Measurements from ENCODE around the gene ZNF879. TPM values are rescaled to one million over a fixed set of nuclear protein-coding genes. Genes with fewer than 3 reads are reported as not detected.

ZNF879 gene
- total RNA-seq, 1 donor from 2014 or later = 10.4 TPM

DNA sequence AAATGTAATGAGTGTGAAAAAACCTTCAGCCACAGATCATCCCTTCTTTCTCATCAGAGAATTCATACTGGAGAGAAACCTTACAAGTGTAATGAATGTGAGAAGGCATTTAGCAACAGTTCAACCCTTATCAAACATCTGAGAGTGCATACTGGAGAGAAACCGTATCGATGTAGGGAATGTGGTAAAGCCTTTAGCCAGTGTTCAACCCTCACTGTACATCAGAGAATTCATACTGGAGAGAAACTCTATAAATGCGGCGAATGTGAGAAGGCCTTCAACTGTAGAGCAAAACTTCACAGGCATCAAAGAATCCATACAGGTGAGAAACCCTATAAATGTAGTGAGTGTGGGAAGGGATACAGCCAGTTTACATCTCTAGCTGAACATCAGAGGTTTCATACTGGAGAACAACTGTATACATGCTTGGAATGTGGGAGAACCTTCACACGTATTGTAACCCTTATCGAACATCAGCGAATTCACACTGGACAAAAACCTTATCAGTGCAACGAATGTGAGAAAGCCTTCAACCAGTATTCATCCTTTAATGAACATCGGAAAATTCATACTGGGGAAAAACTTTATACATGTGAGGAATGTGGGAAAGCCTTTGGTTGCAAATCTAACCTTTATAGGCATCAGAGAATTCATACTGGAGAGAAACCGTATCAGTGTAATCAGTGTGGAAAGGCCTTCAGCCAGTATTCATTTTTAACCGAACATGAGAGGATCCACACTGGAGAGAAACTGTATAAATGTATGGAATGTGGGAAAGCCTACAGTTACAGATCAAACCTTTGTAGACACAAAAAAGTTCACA is 55.8 kb downstream of the ZNF879 start:
- Histone ChIP-seq H3K79me2 (ENCODE audit: low read depth) (no peaks in the 10 kb centered on the region), H3K9me3 (ENCODE audit: low read depth) (peaks cover 68% of the 10 kb centered on the region)

DNA sequence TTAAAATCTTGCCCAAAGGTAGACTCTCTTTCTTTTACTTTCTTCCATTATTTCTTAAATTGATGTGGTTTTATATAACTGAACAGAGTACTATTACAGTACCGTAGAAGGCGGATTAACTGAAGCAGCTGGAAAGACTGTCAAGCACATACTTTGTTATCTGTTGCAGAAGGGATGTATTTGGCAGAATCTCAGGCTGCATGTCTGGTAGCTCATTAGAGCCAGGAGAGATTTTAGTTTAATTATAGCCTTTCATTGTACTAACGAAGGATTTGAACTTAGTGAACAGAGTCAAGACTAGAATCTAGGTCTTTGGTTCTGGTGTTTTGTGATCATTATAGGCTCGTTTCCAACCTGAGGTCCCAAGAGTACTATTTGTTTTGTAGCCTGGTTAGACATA is 57.1 kb downstream of the ZNF879 start:
- TF ChIP-seq EZH2phosphoT487 (IDR thresholded peaks at IDR 0.05) (no peak), EZH2 (IDR thresholded peaks at IDR 0.05) (no peak)
- TF ChIP-seq, protein P1, sequence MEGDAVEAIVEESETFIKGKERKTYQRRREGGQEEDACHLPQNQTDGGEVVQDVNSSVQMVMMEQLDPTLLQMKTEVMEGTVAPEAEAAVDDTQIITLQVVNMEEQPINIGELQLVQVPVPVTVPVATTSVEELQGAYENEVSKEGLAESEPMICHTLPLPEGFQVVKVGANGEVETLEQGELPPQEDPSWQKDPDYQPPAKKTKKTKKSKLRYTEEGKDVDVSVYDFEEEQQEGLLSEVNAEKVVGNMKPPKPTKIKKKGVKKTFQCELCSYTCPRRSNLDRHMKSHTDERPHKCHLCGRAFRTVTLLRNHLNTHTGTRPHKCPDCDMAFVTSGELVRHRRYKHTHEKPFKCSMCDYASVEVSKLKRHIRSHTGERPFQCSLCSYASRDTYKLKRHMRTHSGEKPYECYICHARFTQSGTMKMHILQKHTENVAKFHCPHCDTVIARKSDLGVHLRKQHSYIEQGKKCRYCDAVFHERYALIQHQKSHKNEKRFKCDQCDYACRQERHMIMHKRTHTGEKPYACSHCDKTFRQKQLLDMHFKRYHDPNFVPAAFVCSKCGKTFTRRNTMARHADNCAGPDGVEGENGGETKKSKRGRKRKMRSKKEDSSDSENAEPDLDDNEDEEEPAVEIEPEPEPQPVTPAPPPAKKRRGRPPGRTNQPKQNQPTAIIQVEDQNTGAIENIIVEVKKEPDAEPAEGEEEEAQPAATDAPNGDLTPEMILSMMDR (IDR thresholded peaks at IDR 0.05) = no peak
- H3K27ac ChIP-seq = no peak overlapping the region
- H4K20me1 ChIP-seq (ENCODE audit: low read depth) = no peaks in the 10 kb centered on the region
- no peaks in the 10 kb centered on the region for H3K27me3 ChIP-seq
- Mint-ChIP-seq H3K4me3 (no peak overlapping the region), H3K4me1 (no peaks in the 10 kb centered on the region), H3K27me3 (ENCODE audit: insufficient read depth, low read depth) (no peaks in the 10 kb centered on the region), H3K36me3 (peaks cover 71% of the 10 kb centered on the region), H3K27ac (no peak overlapping the region), H3K9me3 (peaks cover 81% of the 10 kb centered on the region)
- no peaks in the 10 kb centered on the region for H3F3A ChIP-seq (ENCODE audit: low read depth)
- no peaks in the 10 kb centered on the region for H3K79me2 ChIP-seq (ENCODE audit: low read depth)
- DNase-seq (ENCODE audit: low spot score) = no peak
- no peak overlapping the region for H3K4me2 ChIP-seq
- no peaks in the 10 kb centered on the region for H3K4me1 ChIP-seq
- H3K9ac ChIP-seq = no peak overlapping the region
- peaks cover 39% of the 10 kb centered on the region for H3K36me3 ChIP-seq
- H2AFZ ChIP-seq (replicated peaks) = no peak overlapping the region
- H3K4me3 ChIP-seq = no peak overlapping the region
- H3K9me3 ChIP-seq (ENCODE audit: low read depth) = peaks cover 67% of the 10 kb centered on the region

More for the DNA sequence above, 55.8 kb downstream of the ZNF879 start:
- Histone ChIP-seq H3K4me3 (no peak overlapping the region), H3K27me3 (no peaks in the 10 kb centered on the region), H3K4me1 (no peaks in the 10 kb centered on the region), H3K4me2 (no peak overlapping the region), H3K36me3 (peaks cover 38% of the 10 kb centered on the region), H3K9ac (no peak overlapping the region), H2AFZ (replicated peaks) (no peak overlapping the region), H4K20me1 (ENCODE audit: low read depth) (no peaks in the 10 kb centered on the region), H3K27ac (no peak overlapping the region), H3F3A (ENCODE audit: low read depth) (no peaks in the 10 kb centered on the region)
- H3K9me3 Mint-ChIP-seq = peaks cover 77% of the 10 kb centered on the region
- no peak overlapping the region for H3K4me3 Mint-ChIP-seq
- H3K27ac Mint-ChIP-seq = no peak overlapping the region
- peaks cover 2% of the 10 kb centered on the region for H3K27me3 Mint-ChIP-seq (ENCODE audit: insufficient read depth, low read depth)
- TF ChIP-seq EZH2 (IDR thresholded peaks at IDR 0.05) (no peak), EZH2phosphoT487 (IDR thresholded peaks at IDR 0.05) (no peak)
- TF ChIP-seq, protein P1 (IDR thresholded peaks at IDR 0.05) = no peak
- H3K36me3 Mint-ChIP-seq = peaks cover 79% of the 10 kb centered on the region
- no peaks in the 10 kb centered on the region for H3K4me1 Mint-ChIP-seq
- DNase-seq (ENCODE audit: low spot score) = no peak

Other genes starting within 250 kb of the ZNF879 start
- gene ZNF354B, start 163.9 kb upstream of the ZNF879 start, total RNA-seq (ENCODE audit: low replicate concordance) = 16.3 and 31.3 TPM in 2 replicates
- gene ZFP2, start 127.9 kb upstream of the ZNF879 start, total RNA-seq (ENCODE audit: low replicate concordance) = 6.8 and 14.5 TPM in 2 replicates
- gene ZNF454, start 82.6 kb upstream of the ZNF879 start, total RNA-seq (ENCODE audit: low replicate concordance) = 0.22 TPM in 1 of 2 replicates, not detected in the other
- gene GRM6, start 28.5 kb upstream of the ZNF879 start, total RNA-seq (ENCODE audit: low replicate concordance) = not detected in 2 replicates
- 19.3 and 29.8 TPM in 2 replicates for gene ZNF354C, start 36.6 kb downstream of the ZNF879 start, total RNA-seq (ENCODE audit: low replicate concordance)